ENCODE measurements around the gene NCBP3.

NCBP3 gene

GRCh38 chr17:3761918-3762380 is 84.1 kb downstream of the NCBP3 start:
- DNase-seq (ENCODE audit: low read depth, low spot score) = no peak
- no peaks in the 10 kb centered on the region for H3K36me3 ChIP-seq (ENCODE audit: insufficient read depth, insufficient read length, low read length)
- no peak overlapping the region for H3K9ac ChIP-seq (ENCODE audit: insufficient read length, low read depth)
- H3K9me3 ChIP-seq (ENCODE audit: insufficient read depth, low read length) = peaks cover 11% of the 10 kb centered on the region; the same call in 1 of the 2 replicates
- H3K27me3 ChIP-seq (ENCODE audit: insufficient read depth, insufficient read length) = no peaks in the 10 kb centered on the region
- no peak overlapping the region for H3K4me3 ChIP-seq (ENCODE audit: insufficient read length, low read depth)
- no peak for TF ChIP-seq ZNF274 (IDR thresholded peaks at IDR 0.05; ENCODE audit: low read depth, low read length)
- TF ChIP-seq SUZ12 (IDR thresholded peaks at IDR 0.05; ENCODE audit: extremely low read depth, insufficient read depth, insufficient read length) = no peak
- TF ChIP-seq YY1 (IDR thresholded peaks at IDR 0.05; ENCODE audit: insufficient read depth, insufficient read length) = no peak
- no peaks in the 10 kb centered on the region for H3K4me1 ChIP-seq (ENCODE audit: insufficient read depth, insufficient read length)

- Histone ChIP-seq H3K9me3 (ENCODE audit: insufficient read depth, low read length) (peaks cover 11% of the 10 kb centered on the region; the same call in 1 of the 2 replicates), H3K9ac (ENCODE audit: insufficient read length, low read depth) (no peak overlapping the region), H3K27me3 (ENCODE audit: insufficient read depth, insufficient read length) (no peaks in the 10 kb centered on the region), H3K4me3 (ENCODE audit: insufficient read length, low read depth) (no peak overlapping the region), H3K36me3 (ENCODE audit: insufficient read depth, insufficient read length, low read length) (no peaks in the 10 kb centered on the region), H3K4me1 (ENCODE audit: insufficient read depth, insufficient read length) (no peaks in the 10 kb centered on the region)
- no peak for TF ChIP-seq YY1 (IDR thresholded peaks at IDR 0.05; ENCODE audit: insufficient read depth, insufficient read length)
- TF ChIP-seq ZNF274 (IDR thresholded peaks at IDR 0.05; ENCODE audit: low read depth, low read length) = no peak
- TF ChIP-seq SUZ12 (IDR thresholded peaks at IDR 0.05; ENCODE audit: extremely low read depth, insufficient read depth, insufficient read length) = no peak
- DNase-seq (ENCODE audit: low read depth, low spot score) = no peak
These were observed 84.8 kb downstream of the NCBP3 start for GRCh38 chr17:3761036-3761917.

- Histone ChIP-seq H3K4me1 (ENCODE audit: insufficient read depth, insufficient read length) (no peaks in the 10 kb centered on the region), H3K9ac (ENCODE audit: insufficient read length, low read depth) (no peak overlapping the region), H3K27me3 (ENCODE audit: insufficient read depth, insufficient read length) (no peaks in the 10 kb centered on the region), H3K36me3 (ENCODE audit: insufficient read depth, insufficient read length, low read length) (no peaks in the 10 kb centered on the region), H3K4me3 (ENCODE audit: insufficient read length, low read depth) (no peak overlapping the region), H3K9me3 (ENCODE audit: insufficient read depth, low read length) (peaks cover 11% of the 10 kb centered on the region; the same call in 1 of the 2 replicates)
- TF ChIP-seq YY1 (IDR thresholded peaks at IDR 0.05; ENCODE audit: insufficient read depth, insufficient read length) (no peak), ZNF274 (IDR thresholded peaks at IDR 0.05; ENCODE audit: low read depth, low read length) (no peak), SUZ12 (IDR thresholded peaks at IDR 0.05; ENCODE audit: extremely low read depth, insufficient read depth, insufficient read length) (no peak)
- DNase-seq (ENCODE audit: low read depth, low spot score) = no peak
These were observed 86.3 kb downstream of the NCBP3 start for GRCh38 chr17:3759597-3760216.

GRCh38 chr17:3755335-3756030 is 90.6 kb downstream of the NCBP3 start:
- no peak for DNase-seq (ENCODE audit: low read depth, low spot score)
- Histone ChIP-seq H3K9me3 (ENCODE audit: insufficient read depth, low read length) (peaks cover 11% of the 10 kb centered on the region; the same call in 1 of the 2 replicates), H3K9ac (ENCODE audit: insufficient read length, low read depth) (peak overlapping the region; percentile 61), H3K4me1 (ENCODE audit: insufficient read depth, insufficient read length) (no peaks in the 10 kb centered on the region), H3K27me3 (ENCODE audit: insufficient read depth, insufficient read length) (no peaks in the 10 kb centered on the region), H3K4me3 (ENCODE audit: insufficient read length, low read depth) (peak overlapping the region; percentile 39), H3K36me3 (ENCODE audit: insufficient read depth, insufficient read length, low read length) (no peaks in the 10 kb centered on the region)
- no peak for TF ChIP-seq SUZ12 (IDR thresholded peaks at IDR 0.05; ENCODE audit: extremely low read depth, insufficient read depth, insufficient read length)
- no peak for TF ChIP-seq ZNF274 (IDR thresholded peaks at IDR 0.05; ENCODE audit: low read depth, low read length)
- TF ChIP-seq YY1 (IDR thresholded peaks at IDR 0.05; ENCODE audit: insufficient read depth, insufficient read length) = no peak

GRCh38 chr17:3754458-3755334 is 91.3 kb downstream of the NCBP3 start:
- peak overlapping the region; percentile 61 for H3K9ac ChIP-seq (ENCODE audit: insufficient read length, low read depth)
- peak; percentile 54 for DNase-seq (ENCODE audit: low read depth, low spot score)

GRCh38 chr17:3754066-3754457 is 92.0 kb downstream of the NCBP3 start:
- Histone ChIP-seq H3K36me3 (ENCODE audit: insufficient read depth, insufficient read length, low read length) (no peaks in the 10 kb centered on the region), H3K9ac (ENCODE audit: insufficient read length, low read depth) (no peak overlapping the region), H3K9me3 (ENCODE audit: insufficient read depth, low read length) (no peaks in the 10 kb centered on the region), H3K27me3 (ENCODE audit: insufficient read depth, insufficient read length) (no peaks in the 10 kb centered on the region), H3K4me1 (ENCODE audit: insufficient read depth, insufficient read length) (no peaks in the 10 kb centered on the region), H3K4me3 (ENCODE audit: insufficient read length, low read depth) (no peak overlapping the region)
- no peak for TF ChIP-seq YY1 (IDR thresholded peaks at IDR 0.05; ENCODE audit: insufficient read depth, insufficient read length)
- no peak for TF ChIP-seq SUZ12 (IDR thresholded peaks at IDR 0.05; ENCODE audit: extremely low read depth, insufficient read depth, insufficient read length)
- no peak for TF ChIP-seq ZNF274 (IDR thresholded peaks at IDR 0.05; ENCODE audit: low read depth, low read length)
- no peak for DNase-seq (ENCODE audit: low read depth, low spot score)

More at GRCh38 chr17:3754458-3755334, 91.3 kb downstream of the NCBP3 start:
- no peaks in the 10 kb centered on the region for H3K27me3 ChIP-seq (ENCODE audit: insufficient read depth, insufficient read length)
- TF ChIP-seq SUZ12 (IDR thresholded peaks at IDR 0.05; ENCODE audit: extremely low read depth, insufficient read depth, insufficient read length) (no peak), YY1 (IDR thresholded peaks at IDR 0.05; ENCODE audit: insufficient read depth, insufficient read length) (no peak), ZNF274 (IDR thresholded peaks at IDR 0.05; ENCODE audit: low read depth, low read length) (no peak)
- no peaks in the 10 kb centered on the region for H3K4me1 ChIP-seq (ENCODE audit: insufficient read depth, insufficient read length)
- H3K36me3 ChIP-seq (ENCODE audit: insufficient read depth, insufficient read length, low read length) = no peaks in the 10 kb centered on the region
- peak overlapping the region; percentile 39 for H3K4me3 ChIP-seq (ENCODE audit: insufficient read length, low read depth)
- peaks cover 6% of the 10 kb centered on the region; the same call in 1 of the 2 replicates for H3K9me3 ChIP-seq (ENCODE audit: insufficient read depth, low read length)

Data from NT2/D1 (cell line).